ENCODE data around the gene CCNYL1. TPM values are rescaled to one million over a fixed set of nuclear protein-coding genes. Genes with fewer than 3 reads are reported as not detected.

Gene CCNYL1
- total RNA-seq, 2 experiments from 2014 or later, result 4.2 to 24.2 TPM

- Histone ChIP-seq H3K9me3 (ENCODE audit: low read length) (no peaks in the 10 kb centered on the region), H3K9me2 (ENCODE audit: insufficient read depth, low read length) (no peaks in the 10 kb centered on the region), H3K27ac (ENCODE audit: low read depth, low read length, poor library complexity, severe bottlenecking) (no peak overlapping the region), H4K20me1 (ENCODE audit: insufficient read depth, low read length) (no peaks in the 10 kb centered on the region), H3K4me3 (ENCODE audit: low read depth, low read length, poor library complexity, severe bottlenecking) (no peak overlapping the region), H3K4me1 (ENCODE audit: insufficient read depth, low read length, poor library complexity, severe bottlenecking) (no peaks in the 10 kb centered on the region), H3K79me2 (ENCODE audit: insufficient read depth, low read depth, low read length) (no peaks in the 10 kb centered on the region), H3K4me2 (ENCODE audit: low read length) (no peak overlapping the region), H3K36me3 (ENCODE audit: insufficient read depth, low read length) (peaks cover 9% of the 10 kb centered on the region; the same call in 1 of the 2 replicates), H2AFZ (ENCODE audit: low read length) (no peak overlapping the region)
- intact Hi-C loops (cut with micrococcal nuclease; ENCODE audit: unreplicated experiment), result loop anchor here (1.0 kb wide), 4 partner anchors 119 to 326 kb away; no protein-coding TSS in a partner anchor
- TF ChIP-seq, protein P1, sequence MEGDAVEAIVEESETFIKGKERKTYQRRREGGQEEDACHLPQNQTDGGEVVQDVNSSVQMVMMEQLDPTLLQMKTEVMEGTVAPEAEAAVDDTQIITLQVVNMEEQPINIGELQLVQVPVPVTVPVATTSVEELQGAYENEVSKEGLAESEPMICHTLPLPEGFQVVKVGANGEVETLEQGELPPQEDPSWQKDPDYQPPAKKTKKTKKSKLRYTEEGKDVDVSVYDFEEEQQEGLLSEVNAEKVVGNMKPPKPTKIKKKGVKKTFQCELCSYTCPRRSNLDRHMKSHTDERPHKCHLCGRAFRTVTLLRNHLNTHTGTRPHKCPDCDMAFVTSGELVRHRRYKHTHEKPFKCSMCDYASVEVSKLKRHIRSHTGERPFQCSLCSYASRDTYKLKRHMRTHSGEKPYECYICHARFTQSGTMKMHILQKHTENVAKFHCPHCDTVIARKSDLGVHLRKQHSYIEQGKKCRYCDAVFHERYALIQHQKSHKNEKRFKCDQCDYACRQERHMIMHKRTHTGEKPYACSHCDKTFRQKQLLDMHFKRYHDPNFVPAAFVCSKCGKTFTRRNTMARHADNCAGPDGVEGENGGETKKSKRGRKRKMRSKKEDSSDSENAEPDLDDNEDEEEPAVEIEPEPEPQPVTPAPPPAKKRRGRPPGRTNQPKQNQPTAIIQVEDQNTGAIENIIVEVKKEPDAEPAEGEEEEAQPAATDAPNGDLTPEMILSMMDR (conservative IDR thresholded peaks at IDR 0.05; ENCODE audit: low read length), result peak; percentile 98
- TF ChIP-seq EZH2phosphoT487 (IDR thresholded peaks at IDR 0.05; ENCODE audit: borderline replicate concordance, low read depth, low read length), result no peak
- CTCF ChIA-PET (ENCODE audit: unreplicated experiment), result interaction anchor here (0.6 to 1.4 kb wide), 4 partner anchors 294 to 692 kb away, joined by 3 to 8 read pairs (median 3); no protein-coding TSS in a partner anchor
- peak; percentile 75 for DNase-seq (ENCODE audit: low spot score)
- POLR2A ChIA-PET, result interaction anchor here (0.5 to 1.0 kb wide), 5 partner anchors 9 to 216 kb away, joined by 3 to 4 read pairs (median 3); partner anchors contain the start of gene CREB1
- no TSS peak for BruUV-seq (replicated peaks)
Observed at GRCh38 chr2:207746131-207746530, 34.7 kb downstream of the CCNYL1 start.

- H3K4me3 ChIP-seq (ENCODE audit: low read depth, low read length, poor library complexity, severe bottlenecking), result no peak overlapping the region
- no peak overlapping the region for H2AFZ ChIP-seq (ENCODE audit: low read length)
- no peaks in the 10 kb centered on the region for H3K4me1 ChIP-seq (ENCODE audit: insufficient read depth, low read length, poor library complexity, severe bottlenecking)
- H3K27ac ChIP-seq (ENCODE audit: low read depth, low read length, poor library complexity, severe bottlenecking), result no peak overlapping the region
- BruUV-seq (replicated peaks), result no TSS peak
- no peak for DNase-seq (ENCODE audit: low spot score)
- H4K20me1 ChIP-seq (ENCODE audit: insufficient read depth, low read length), result no peaks in the 10 kb centered on the region
- no peaks in the 10 kb centered on the region for H3K79me2 ChIP-seq (ENCODE audit: insufficient read depth, low read depth, low read length)
- intact Hi-C loops (cut with micrococcal nuclease; ENCODE audit: unreplicated experiment), result no loop called here
- no peak for TF ChIP-seq EZH2phosphoT487 (IDR thresholded peaks at IDR 0.05; ENCODE audit: borderline replicate concordance, low read depth, low read length)
- TF ChIP-seq, protein P1 (conservative IDR thresholded peaks at IDR 0.05; ENCODE audit: low read length), result no peak
- ChIA-PET POLR2A (interaction anchor here (0.6 to 1.1 kb wide), 4 partner anchors 22 to 293 kb away, joined by 3 to 4 read pairs (median 4); partner anchors contain the start of gene CCNYL1), CTCF (ENCODE audit: unreplicated experiment) (no interaction called here)
- no peaks in the 10 kb centered on the region for H3K9me3 ChIP-seq (ENCODE audit: low read length)
- H3K36me3 ChIP-seq (ENCODE audit: insufficient read depth, low read length), result peaks cover 14% of the 10 kb centered on the region; the same call in 1 of the 2 replicates
- H3K9me2 ChIP-seq (ENCODE audit: insufficient read depth, low read length), result no peaks in the 10 kb centered on the region
- H3K4me2 ChIP-seq (ENCODE audit: low read length), result no peak overlapping the region
Observed at GRCh38 chr2:207747653-207748560, 36.5 kb downstream of the CCNYL1 start.
